NCI-H1694 (cell line): ENCODE results near the gene INO80.

Source experiments
- DNase-seq: peaks from one replicate; lab custom pipeline; 2025; lab: John Stamatoyannopoulos, UW

INO80 gene

GRCh38 chr15:40929660-40930429 lies 186.2 kb downstream of the INO80 start:
- no peak for DNase-seq
